Uterus (tissue), 4 donors: Measurements from ENCODE around the gene TARS3. TPM values are rescaled to one million over a fixed set of nuclear protein-coding genes. Genes with fewer than 3 reads are reported as not detected.
"Not testable (repeated sequence)": the region's sequence is repeated elsewhere in the genome, so short reads cannot be mapped to it uniquely, and the experiment has no call there.

Experiments used
- DNase-seq, 2 donors: peaks; one replicate each; pipeline ENCODE4 v3.0.0-alpha.2; 2019 to 2020
- H3K27ac ChIP-seq, 2 donors: fragments of 200-600 bp; sonication (generic); 1 replicate in 1 of 2; 2 replicates in 1 of 2; pipeline ENCODE4 v1.5.1; 2016 to 2018
- H3K27me3 ChIP-seq, 2 donors: fragments of 200-600 bp; sonication (generic); one replicate each; pipeline ENCODE4 v1.5.1; 2018 to 2019; ENCODE audit warnings: control low read depth in 1 of 2
- H3K36me3 ChIP-seq, 2 donors: fragments of 200-600 bp; sonication (generic); one replicate each; pipeline ENCODE4 v1.5.1; 2019; ENCODE audit warnings: control low read depth in 1 of 2
- H3K4me1 ChIP-seq, 2 donors: fragments of 200-600 bp; sonication (generic); one replicate each; pipeline ENCODE4 v1.5.1; 2018 to 2019; ENCODE audit warnings: control low read depth in 1 of 2
- H3K4me3 ChIP-seq, 2 donors: fragments of 200-600 bp; sonication (generic); 1 replicate in 1 of 2; 2 replicates in 1 of 2; pipeline ENCODE4 v1.5.1; 2018 to 2019; ENCODE audit warnings: mild to moderate bottlenecking in 1 of 2
- H3K9me3 ChIP-seq, 2 donors: fragments of 200-600 bp; sonication (generic); one replicate each; pipeline ENCODE4 v1.5.1; 2019; ENCODE audit warnings: control low read depth in 1 of 2
- POLR2A ChIP-seq, 2 donors: fragments of 450-650 bp; IDR thresholded peaks; one replicate each; pipeline ENCODE4 v1.6.1; 2016; ENCODE audit warnings: antibody characterized with exemption in 2 of 2, mild to moderate bottlenecking in 1 of 2, moderate library complexity in 1 of 2
- intact Hi-C: fragments of 100-400 bp; cut with DNase I; formaldehyde crosslinking; loops from one replicate; pipeline ENCODE4 v1.15.1; 2023; ENCODE audit warnings: low total_unique reads
- total RNA-seq, 4 donors: library from RNA; depleted of rRNA in 3 of 4; stranded (reverse); fragments of >200 nt in 3 of 4; gene quantifications; one replicate each; pipeline versions ENCODE4 v1.1.0 to v1.2.4, GENCODE V29; 2014 to 2023
- TF ChIP-seq, protein P1 (sequence below), 4 experiments: fragments of 200-600 bp in 2 of 4; fragments of 450-650 bp in 2 of 4; sonication (generic) in 2 of 4; IDR thresholded peaks; one replicate each; pipeline ENCODE4 v1.5.1; 2016 to 2019; ENCODE audit warnings: antibody characterized with exemption in 4 of 4, mild to moderate bottlenecking in 2 of 4, moderate library complexity in 1 of 4
- donor health status: DM: yes; HTN: yes; CAD: no.

Gene TARS3
- total RNA-seq, 4 donors from 2014 or later: 3.3 to 24.8 (median 17.7) TPM

DNA sequence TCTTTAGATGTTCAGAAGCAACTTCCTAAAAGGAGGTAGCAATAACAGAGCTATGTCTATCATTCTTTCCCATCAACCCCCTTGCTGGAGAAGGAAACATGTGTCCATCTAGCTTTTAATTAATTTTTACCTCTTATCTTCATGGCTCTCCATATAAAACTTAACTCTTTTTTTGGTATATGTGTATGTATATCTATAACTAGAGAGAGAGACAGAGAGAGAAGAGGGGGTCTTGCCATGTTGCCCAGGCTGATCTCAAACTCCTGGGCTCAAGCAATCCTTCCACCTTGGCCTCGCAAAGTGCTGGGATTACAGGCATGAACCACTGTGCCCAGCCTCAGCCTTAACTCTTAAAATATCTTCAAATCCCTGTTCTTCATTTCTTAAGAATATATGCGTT is 10.6 kb upstream of the TARS3 start:
- H3K9me3 ChIP-seq, intact Hi-C loops, H3K36me3 ChIP-seq, H3K4me1 ChIP-seq, H3K27me3 ChIP-seq, DNase-seq, H3K27ac ChIP-seq, H3K4me3 ChIP-seq: not testable (repeated sequence)

DNA sequence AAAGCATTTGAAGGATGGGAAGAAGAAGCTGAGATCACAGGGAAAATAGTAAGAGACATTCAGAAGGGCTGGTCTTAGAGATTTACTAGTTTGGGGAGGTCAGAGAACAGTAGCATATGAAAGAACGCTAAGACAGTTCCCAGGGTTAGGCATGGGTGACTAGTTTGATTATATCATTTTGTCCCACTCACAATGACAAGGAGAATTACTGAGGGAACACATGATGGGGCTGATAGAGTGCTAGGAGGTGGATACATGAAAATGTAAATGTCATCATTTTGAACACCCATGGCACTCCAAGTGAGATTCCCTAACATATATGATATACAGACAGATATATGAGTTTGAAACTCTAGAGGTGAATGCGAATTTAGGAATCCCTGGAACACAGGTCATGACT is 9.3 kb upstream of the TARS3 start:
- no peak for TF ChIP-seq POLR2A (IDR thresholded peaks at IDR 0.05)
- TF ChIP-seq, protein P1, sequence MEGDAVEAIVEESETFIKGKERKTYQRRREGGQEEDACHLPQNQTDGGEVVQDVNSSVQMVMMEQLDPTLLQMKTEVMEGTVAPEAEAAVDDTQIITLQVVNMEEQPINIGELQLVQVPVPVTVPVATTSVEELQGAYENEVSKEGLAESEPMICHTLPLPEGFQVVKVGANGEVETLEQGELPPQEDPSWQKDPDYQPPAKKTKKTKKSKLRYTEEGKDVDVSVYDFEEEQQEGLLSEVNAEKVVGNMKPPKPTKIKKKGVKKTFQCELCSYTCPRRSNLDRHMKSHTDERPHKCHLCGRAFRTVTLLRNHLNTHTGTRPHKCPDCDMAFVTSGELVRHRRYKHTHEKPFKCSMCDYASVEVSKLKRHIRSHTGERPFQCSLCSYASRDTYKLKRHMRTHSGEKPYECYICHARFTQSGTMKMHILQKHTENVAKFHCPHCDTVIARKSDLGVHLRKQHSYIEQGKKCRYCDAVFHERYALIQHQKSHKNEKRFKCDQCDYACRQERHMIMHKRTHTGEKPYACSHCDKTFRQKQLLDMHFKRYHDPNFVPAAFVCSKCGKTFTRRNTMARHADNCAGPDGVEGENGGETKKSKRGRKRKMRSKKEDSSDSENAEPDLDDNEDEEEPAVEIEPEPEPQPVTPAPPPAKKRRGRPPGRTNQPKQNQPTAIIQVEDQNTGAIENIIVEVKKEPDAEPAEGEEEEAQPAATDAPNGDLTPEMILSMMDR (IDR thresholded peaks at IDR 0.05): no peak
- no peak for DNase-seq
- H3K27me3 ChIP-seq: no peaks in the 10 kb centered on the region
- no peaks in the 10 kb centered on the region for H3K4me1 ChIP-seq
- H3K27ac ChIP-seq: no peak overlapping the region
- no peaks in the 10 kb centered on the region for H3K9me3 ChIP-seq
- H3K36me3 ChIP-seq: no peaks in the 10 kb centered on the region
- no peak overlapping the region for H3K4me3 ChIP-seq
- intact Hi-C loops: no loop called here

DNA sequence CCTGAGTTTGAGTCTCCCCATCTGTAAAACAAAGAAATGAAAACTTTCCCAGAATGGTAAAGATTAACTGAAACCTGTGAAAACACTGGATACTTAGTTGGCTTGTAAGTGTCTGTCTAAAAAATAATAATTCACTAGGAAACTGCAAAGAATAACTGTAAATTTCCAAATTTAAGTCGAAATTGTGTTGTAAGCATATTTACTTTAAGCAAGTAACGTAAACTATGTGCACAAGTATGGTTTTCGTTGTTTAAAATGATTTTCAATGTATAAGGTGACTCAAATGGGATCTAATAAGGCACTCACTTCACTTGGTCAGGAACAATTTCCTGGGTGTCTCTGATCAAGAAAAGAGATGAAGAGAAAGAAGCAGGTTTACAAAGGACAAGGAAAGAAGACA is 8.5 kb upstream of the TARS3 start:
- H3K4me1 ChIP-seq: no peaks in the 10 kb centered on the region
- H3K9me3 ChIP-seq: no peaks in the 10 kb centered on the region
- H3K36me3 ChIP-seq: no peaks in the 10 kb centered on the region
- H3K27ac ChIP-seq: no peak overlapping the region
- no peak overlapping the region for H3K4me3 ChIP-seq
- DNase-seq: no peak
- H3K27me3 ChIP-seq: no peaks in the 10 kb centered on the region
- intact Hi-C loops: no loop called here
- TF ChIP-seq, protein P1 (IDR thresholded peaks at IDR 0.05): no peak
- no peak for TF ChIP-seq POLR2A (IDR thresholded peaks at IDR 0.05)

DNA sequence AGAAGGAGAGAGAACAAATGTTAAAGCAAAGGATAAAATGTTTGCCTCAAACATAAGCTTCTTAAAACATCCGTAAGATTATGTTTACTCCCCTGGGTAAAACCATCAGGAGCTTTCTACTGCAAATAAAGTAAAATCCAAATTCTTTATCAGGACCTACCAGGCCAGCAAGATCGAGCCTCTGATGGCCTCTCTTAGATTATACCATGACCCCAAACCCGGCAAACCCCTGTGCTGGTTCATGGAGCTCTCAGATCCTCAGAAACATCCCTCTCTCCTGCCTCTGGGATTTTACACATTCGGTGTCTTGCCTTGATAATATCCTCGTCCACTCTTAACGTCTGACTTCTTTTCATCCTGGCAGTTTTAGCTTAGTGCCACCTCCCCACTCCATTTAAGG is 7.5 kb upstream of the TARS3 start:
- TF ChIP-seq, protein P1 (IDR thresholded peaks at IDR 0.05): no peak
- TF ChIP-seq POLR2A (IDR thresholded peaks at IDR 0.05): no peak
- intact Hi-C loops: no loop called here
- H3K9me3 ChIP-seq: no peaks in the 10 kb centered on the region
- no peaks in the 10 kb centered on the region for H3K27me3 ChIP-seq
- no peaks in the 10 kb centered on the region for H3K36me3 ChIP-seq
- no peak for DNase-seq
- H3K27ac ChIP-seq: no peak overlapping the region
- H3K4me3 ChIP-seq: no peak overlapping the region
- no peaks in the 10 kb centered on the region for H3K4me1 ChIP-seq

DNA sequence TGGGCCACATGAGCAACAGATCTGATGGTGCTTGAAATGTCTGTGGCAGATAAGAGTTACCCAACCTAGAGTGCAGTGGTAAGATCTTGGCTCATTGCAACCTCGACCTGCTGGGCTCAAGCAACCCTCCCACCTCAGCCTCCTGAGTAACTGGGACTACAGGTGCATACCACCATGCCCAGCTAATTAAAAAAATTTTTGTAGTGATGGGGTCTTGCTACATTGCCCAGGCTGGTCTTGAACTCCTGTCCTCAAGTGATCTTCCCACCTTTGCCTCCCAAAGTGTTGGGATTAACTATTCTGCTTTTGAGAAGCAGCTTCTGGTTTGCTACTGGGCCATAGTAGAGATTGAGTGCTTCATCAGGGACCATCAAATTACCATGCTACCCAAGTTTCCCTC is 2.9 kb upstream of the TARS3 start:
- DNase-seq: no peak
- Histone ChIP-seq H3K4me1 (no peaks in the 10 kb centered on the region), H3K27ac (no peak overlapping the region), H3K36me3 (no peaks in the 10 kb centered on the region), H3K4me3 (no peak overlapping the region), H3K9me3 (no peaks in the 10 kb centered on the region), H3K27me3 (no peaks in the 10 kb centered on the region)
- intact Hi-C loops: no loop called here
- TF ChIP-seq, protein P1 (IDR thresholded peaks at IDR 0.05): no peak
- TF ChIP-seq POLR2A (IDR thresholded peaks at IDR 0.05): no peak

DNA sequence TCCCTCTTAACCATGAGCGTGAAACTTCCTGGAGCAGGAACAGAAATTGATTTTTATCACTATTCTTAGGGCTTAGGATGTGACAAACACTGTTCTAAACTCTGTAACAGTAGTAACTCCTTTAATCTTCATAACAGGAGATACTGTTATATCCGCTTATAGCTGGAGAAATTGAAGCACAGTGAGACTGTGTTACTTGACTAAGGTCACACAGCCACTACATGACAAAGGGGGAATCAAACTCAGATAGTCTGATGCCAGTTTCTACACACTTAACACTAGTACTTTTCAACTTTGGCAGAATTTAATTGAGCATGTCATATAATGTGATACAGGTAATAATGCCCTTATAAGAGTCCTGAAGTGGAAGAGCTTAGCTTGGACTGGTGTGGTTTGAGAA is 800 bp upstream of the TARS3 start:
- TF ChIP-seq POLR2A (IDR thresholded peaks at IDR 0.05): no peak
- TF ChIP-seq, protein P1 (IDR thresholded peaks at IDR 0.05): no peak
- no peak for DNase-seq
- peak overlapping the region in 1 of 2 donors; percentile 87 for H3K27ac ChIP-seq
- H3K4me1 ChIP-seq: no peaks in the 10 kb centered on the region
- H3K36me3 ChIP-seq: no peaks in the 10 kb centered on the region
- H3K9me3 ChIP-seq: no peaks in the 10 kb centered on the region
- no peaks in the 10 kb centered on the region for H3K27me3 ChIP-seq
- intact Hi-C loops: no loop called here
- H3K4me3 ChIP-seq: no peak overlapping the region
